ENCODE measurements around the gene ST3GAL4. TPM values are rescaled to one million over a fixed set of nuclear protein-coding genes. Genes with fewer than 3 reads are reported as not detected.

Gene ST3GAL4
- total and polyA plus RNA-seq, 9 of the 15 experiments (the other 6 are each of a cell fraction or from before 2014, with no cell fraction given), result 0.27 to 22.9 (median 10.5) TPM

DNA sequence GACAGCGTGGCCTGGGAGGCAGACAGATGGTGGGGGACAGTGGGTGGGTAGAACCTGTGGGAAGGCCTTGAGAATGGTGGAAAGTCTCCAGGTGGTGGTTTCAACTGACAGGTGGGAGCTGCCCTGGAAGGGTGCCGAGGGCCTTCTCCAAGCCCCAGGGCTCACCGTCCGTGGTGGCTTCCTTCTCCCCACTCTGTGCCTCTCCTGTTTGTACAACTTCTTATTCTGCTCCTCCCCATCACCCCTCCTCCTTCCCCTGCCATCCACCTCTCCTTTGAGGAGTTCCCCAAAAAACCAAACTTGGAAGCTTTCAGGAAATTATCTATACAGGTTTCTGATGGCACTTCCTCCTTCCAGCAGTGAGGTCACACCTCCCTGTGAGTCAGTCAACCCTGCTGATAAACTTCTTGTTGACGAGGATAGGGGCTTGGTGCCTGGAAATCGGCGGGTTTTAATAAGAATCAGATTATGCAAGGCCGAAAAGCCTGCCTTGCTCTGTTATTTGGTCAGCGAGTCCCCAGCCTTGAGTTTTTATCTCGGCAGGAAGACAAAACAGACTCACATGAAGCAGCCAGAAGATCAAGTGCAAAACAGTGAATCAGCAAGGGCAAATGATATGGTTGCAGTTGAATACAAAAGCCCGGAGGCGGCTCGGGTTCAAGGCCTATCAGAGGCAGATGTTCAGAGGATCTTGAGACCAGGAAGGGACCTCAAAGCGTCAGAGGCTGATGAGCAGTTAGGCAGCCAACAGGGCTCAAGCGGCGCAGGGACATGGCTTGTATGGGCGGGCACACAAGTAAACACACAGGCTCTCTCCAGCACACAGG is 9.5 kb upstream of the ST3GAL4 start (continued):
- TF ChIP-seq, protein P1, sequence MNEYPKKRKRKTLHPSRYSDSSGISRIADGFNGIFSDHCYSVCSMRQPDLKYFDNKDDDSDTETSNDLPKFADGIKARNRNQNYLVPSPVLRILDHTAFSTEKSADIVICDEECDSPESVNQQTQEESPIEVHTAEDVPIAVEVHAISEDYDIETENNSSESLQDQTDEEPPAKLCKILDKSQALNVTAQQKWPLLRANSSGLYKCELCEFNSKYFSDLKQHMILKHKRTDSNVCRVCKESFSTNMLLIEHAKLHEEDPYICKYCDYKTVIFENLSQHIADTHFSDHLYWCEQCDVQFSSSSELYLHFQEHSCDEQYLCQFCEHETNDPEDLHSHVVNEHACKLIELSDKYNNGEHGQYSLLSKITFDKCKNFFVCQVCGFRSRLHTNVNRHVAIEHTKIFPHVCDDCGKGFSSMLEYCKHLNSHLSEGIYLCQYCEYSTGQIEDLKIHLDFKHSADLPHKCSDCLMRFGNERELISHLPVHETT (CRISPR knock-in tag; conservative IDR thresholded peaks at IDR 0.05 in 1 of 2, IDR thresholded peaks at IDR 0.05 in 1 of 2), result peak in 1 of 2 experiments; percentile 71; a peak in 2 of 4 replicates
- TF ChIP-seq FOXJ2 (tag; IDR thresholded peaks at IDR 0.05) (peak; percentile 70), CEBPB (tag; IDR thresholded peaks at IDR 0.05) (peak; percentile 93), JUND (IDR thresholded peaks at IDR 0.05; ENCODE audit: borderline replicate concordance, low read depth, low read length) (peak; percentile 97), JUND (tag; IDR thresholded peaks at IDR 0.05; ENCODE audit: borderline replicate concordance, low read depth, low read length) (peak; percentile 97), RAD21 (CRISPR knock-in tag; conservative IDR thresholded peaks at IDR 0.05 in 1 of 2, IDR thresholded peaks at IDR 0.05 in 1 of 2) (0 out of 4 replicates have a peak, but pooled peaks have one; percentile 7 to 12), TOE1 (IDR thresholded peaks at IDR 0.05; ENCODE audit: borderline replicate concordance) (peak; percentile 32; the same call in 1 of the 2 replicates), TOE1 (CRISPR knock-in tag; IDR thresholded peaks at IDR 0.05; ENCODE audit: borderline replicate concordance, low read depth) (no peak), CBFA2T2 (conservative IDR thresholded peaks at IDR 0.05) (peak; percentile 88), OTX1 (CRISPR knock-in tag; IDR thresholded peaks at IDR 0.05) (0 out of 2 replicates have a peak, but pooled peaks have one; percentile 65), CHD4 (IDR thresholded peaks at IDR 0.05; ENCODE audit: insufficient read depth, insufficient replicate concordance, low read depth, low read length, poor library complexity, severe bottlenecking) (peak; percentile 22), MXI1 (IDR thresholded peaks at IDR 0.05; ENCODE audit: low read depth, low read length) (0 out of 2 replicates have a peak, but pooled peaks have one; percentile 39)
- TF ChIP-seq, protein P2, sequence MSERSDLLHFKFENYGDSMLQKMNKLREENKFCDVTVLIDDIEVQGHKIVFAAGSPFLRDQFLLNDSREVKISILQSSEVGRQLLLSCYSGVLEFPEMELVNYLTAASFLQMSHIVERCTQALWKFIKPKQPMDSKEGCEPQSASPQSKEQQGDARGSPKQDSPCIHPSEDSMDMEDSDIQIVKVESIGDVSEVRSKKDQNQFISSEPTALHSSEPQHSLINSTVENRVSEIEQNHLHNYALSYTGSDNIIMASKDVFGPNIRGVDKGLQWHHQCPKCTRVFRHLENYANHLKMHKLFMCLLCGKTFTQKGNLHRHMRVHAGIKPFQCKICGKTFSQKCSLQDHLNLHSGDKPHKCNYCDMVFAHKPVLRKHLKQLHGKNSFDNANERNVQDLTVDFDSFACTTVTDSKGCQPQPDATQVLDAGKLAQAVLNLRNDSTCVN (CRISPR knock-in tag; IDR thresholded peaks at IDR 0.05), result no peak
- TF ChIP-seq, protein P3, sequence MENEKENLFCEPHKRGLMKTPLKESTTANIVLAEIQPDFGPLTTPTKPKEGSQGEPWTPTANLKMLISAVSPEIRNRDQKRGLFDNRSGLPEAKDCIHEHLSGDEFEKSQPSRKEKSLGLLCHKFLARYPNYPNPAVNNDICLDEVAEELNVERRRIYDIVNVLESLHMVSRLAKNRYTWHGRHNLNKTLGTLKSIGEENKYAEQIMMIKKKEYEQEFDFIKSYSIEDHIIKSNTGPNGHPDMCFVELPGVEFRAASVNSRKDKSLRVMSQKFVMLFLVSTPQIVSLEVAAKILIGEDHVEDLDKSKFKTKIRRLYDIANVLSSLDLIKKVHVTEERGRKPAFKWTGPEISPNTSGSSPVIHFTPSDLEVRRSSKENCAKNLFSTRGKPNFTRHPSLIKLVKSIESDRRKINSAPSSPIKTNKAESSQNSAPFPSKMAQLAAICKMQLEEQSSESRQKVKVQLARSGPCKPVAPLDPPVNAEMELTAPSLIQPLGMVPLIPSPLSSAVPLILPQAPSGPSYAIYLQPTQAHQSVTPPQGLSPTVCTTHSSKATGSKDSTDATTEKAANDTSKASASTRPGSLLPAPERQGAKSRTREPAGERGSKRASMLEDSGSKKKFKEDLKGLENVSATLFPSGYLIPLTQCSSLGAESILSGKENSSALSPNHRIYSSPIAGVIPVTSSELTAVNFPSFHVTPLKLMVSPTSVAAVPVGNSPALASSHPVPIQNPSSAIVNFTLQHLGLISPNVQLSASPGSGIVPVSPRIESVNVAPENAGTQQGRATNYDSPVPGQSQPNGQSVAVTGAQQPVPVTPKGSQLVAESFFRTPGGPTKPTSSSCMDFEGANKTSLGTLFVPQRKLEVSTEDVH (IDR thresholded peaks at IDR 0.05; ENCODE audit: low read depth, partially characterized antibody), result peak; percentile 60
- TF ChIP-seq, protein P4, sequence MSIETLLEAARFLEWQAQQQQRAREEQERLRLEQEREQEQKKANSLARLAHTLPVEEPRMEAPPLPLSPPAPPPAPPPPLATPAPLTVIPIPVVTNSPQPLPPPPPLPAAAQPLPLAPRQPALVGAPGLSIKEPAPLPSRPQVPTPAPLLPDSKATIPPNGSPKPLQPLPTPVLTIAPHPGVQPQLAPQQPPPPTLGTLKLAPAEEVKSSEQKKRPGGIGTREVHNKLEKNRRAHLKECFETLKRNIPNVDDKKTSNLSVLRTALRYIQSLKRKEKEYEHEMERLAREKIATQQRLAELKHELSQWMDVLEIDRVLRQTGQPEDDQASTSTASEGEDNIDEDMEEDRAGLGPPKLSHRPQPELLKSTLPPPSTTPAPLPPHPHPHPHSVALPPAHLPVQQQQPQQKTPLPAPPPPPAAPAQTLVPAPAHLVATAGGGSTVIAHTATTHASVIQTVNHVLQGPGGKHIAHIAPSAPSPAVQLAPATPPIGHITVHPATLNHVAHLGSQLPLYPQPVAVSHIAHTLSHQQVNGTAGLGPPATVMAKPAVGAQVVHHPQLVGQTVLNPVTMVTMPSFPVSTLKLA (conservative IDR thresholded peaks at IDR 0.05), result peak; percentile 60 to 84; a peak in 3 of 4 replicates
- TF ChIP-seq, protein P5, sequence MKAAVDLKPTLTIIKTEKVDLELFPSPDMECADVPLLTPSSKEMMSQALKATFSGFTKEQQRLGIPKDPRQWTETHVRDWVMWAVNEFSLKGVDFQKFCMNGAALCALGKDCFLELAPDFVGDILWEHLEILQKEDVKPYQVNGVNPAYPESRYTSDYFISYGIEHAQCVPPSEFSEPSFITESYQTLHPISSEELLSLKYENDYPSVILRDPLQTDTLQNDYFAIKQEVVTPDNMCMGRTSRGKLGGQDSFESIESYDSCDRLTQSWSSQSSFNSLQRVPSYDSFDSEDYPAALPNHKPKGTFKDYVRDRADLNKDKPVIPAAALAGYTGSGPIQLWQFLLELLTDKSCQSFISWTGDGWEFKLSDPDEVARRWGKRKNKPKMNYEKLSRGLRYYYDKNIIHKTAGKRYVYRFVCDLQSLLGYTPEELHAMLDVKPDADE (conservative IDR thresholded peaks at IDR 0.05; ENCODE audit: control insufficient read depth, low read depth, low read length), result no peak

Measured in K562 (cell line).